Lung microvascular endothelial cell (primary cell): Measurements from ENCODE around the gene BPHL. TPM values are rescaled to one million over a fixed set of nuclear protein-coding genes. Genes with fewer than 3 reads are reported as not detected.
A peak's percentile ranks its signal among the peaks of the same experiment; 100 is the strongest.
"Not testable (repeated sequence)": the region's sequence is repeated elsewhere in the genome, so short reads cannot be mapped to it uniquely, and the experiment has no call there.

Experiments used
- DNase-seq, 2 donors: peaks; one replicate each; pipeline versions ENCODE4 v3.0.0 to v3.0.0-alpha.2; 2010; ENCODE audit warnings: low read depth in 2 of 2
- total RNA-seq: library from RNA; depleted of rRNA; stranded (reverse); fragments of >200 nt; gene quantifications from 2 replicates; pipeline ENCODE4 v1.2.1, GENCODE V29; 2014

BPHL gene
- total RNA-seq, 1 donor from 2014 or later = 7.9 TPM

GRCh38 chr6:3178666-3179065 lies 60.2 kb downstream of the BPHL start:
- not testable (repeated sequence) for DNase-seq

GRCh38 chr6:3179945-3180344 lies 61.4 kb downstream of the BPHL start:
- not testable (repeated sequence) for DNase-seq

DNA sequence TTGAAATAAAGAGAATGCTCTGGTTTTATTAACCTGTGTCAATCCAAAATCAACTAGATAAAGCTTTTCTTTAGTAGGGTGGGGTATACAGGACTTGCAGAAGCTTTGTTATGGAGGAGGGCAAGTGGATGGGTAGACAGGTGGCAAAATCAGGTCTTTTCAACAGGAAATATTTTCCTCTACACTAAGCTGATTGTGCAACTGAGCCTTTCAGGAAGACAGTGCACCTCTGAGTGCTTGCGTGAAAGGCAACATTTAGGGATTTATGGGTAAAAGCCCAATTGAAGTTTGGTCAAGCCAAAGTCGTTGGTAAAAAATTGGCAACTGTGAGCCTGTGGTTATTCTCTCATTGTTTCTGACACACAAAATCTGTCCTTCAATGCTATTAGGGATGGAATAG lies 62.6 kb downstream of the BPHL start:
- DNase-seq = no peak

DNA sequence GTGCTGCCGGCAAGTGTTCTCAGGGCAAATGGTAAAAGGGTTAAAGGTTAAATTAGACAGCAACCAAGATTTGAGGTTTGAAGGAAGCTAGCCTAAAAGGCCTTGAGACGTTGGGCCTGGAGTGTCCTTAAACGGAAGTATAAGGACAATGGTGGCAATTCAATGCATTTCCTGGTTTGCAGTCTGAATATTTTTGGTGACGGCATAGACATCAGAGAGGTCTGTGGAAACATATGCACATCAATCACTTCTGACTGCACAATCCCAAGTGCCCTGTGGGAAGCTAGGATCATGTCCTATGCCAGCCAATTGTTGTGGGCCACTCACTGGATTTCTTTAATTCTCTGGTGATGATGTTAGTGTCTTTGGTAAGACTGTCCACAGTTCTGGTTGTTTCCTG lies 64.6 kb downstream of the BPHL start:
- peak in 1 of 2 donors; percentile 72 for DNase-seq

DNA sequence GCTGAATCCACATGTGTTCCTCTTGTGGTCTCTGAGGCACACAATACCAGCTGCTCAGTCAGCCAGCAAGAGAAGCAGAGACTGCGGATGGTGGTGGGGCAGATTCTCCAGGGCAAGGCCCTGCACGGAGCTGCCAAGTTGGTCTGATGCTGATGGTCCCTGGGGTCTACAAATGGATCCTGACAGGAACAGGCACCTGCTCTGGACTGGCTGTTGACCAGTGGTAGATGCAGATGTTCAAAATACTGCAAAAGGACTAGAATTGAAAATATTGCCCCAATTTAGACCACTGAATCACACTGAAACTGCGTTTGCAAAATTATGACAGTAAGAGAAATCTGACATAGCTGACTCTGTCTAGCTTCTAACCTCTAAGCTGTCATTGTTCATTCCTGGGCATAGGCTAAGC lies 68.5 kb downstream of the BPHL start:
- DNase-seq = no peak

DNA sequence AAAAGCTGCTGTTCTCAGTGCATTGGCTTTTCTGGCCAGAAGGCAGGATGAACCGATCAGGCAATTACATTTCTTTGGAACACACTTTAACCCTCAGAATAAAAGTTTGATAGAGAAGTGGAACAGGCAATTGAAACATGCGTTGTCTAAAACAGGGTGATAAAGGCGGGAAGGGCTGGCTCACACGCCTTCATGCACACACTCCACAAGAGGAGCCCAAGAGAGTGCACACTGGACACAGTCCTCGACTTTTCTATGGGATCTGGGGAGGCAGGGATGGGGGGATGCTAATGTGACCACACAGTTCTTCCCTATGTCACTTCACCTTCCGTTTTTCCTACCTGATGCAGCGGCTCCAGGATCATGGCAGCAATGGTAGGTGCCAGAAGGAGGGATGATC lies 69.8 kb downstream of the BPHL start:
- DNase-seq = no peak

DNA sequence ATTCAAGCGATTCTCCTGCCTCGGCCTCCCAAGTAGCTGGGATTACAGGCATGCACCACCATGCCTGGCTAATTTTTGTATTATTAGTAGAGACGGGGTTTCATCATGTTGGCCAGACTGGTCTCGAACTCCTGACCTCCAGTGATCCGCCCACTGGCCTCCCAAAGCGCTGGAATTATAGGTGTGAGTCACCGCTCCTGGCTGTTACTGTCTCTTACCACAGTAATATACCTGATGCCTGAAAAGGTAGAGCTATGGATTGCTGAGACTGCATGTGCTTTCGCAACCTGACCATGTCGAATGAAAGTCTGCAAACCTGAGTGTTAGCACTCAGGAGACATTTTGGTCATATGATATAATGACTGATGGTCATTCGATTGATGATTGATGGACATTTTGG lies 70.7 kb downstream of the BPHL start:
- DNase-seq = not testable (repeated sequence)

DNA sequence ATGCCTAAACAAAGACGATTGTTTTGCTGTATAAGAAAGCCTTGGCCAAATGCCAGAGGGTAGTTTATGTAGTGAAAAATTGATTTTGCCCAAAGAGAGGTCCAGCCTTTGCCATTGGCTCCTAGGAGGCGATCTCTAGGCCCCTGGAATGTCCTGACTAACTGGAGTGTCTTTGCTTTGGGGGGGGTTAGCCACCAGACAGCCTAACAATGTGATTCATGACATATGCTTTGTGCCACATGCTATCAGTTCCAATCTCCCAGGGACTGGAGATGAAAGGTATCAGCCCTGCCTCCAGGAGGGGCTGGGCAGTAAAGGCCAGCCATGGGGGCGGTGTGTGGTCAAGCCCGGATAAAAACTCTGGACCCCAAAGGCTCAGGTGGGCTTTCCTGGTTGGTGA lies 71.5 kb downstream of the BPHL start:
- no peak for DNase-seq

DNA sequence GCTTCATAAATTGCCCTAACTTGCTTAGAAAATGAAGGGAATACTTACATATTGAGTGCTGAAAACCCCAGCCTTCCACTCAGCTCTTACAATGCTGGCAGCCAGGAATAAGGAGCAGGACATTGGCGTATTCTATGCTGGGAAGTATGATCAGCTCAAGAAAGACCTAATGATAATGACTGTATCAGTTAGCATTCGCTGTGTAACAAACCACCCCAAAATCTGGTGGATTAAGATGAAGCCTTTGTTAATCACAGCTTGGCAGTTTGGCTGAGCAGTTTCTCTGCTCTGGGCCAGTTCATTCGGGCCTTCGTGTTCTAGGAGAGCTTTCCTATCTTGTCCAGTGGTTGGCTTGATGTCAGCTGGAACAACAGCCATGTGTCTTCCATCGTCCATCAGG lies 72.3 kb downstream of the BPHL start:
- no peak for DNase-seq

DNA sequence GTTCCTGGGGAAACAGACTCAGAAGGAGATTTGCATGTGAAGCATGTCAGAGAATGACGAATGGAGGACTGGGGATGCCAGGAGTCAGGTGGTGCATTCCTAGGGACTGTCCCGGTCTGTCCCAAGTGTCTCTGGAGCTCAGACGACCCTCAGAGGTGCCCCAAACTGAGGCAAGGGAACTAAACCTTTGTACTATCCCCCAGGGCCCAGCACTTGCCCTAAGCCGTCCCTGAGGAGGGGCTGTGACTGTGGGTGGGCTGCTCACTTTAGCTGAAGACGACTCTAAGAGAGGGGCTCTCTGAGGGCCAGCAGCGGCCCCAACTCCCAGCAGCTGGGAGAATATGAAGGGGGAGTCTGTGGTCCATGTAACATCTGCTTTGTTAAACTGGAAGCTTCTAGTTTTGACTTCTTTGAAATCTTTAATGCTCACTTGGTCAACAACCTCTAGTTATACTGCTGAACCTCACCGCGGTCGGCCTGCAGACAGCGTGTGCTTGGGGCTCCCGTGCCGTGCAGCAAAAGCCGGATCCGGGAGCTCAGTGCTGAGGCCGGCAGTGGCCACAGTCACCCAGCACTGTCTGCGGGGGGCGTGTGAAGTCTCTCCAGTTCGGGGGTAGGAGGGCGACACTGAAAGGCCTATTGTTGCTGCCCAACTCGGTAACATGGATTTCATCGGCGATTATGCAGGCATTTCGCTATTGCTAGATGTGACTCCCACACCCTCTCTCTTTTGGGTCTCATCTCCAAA lies 74.8 kb downstream of the BPHL start:
- no peak for DNase-seq

- DNase-seq = peak; percentile 89 to 93
Measured at GRCh38 chr6:3194535-3195419, 76.3 kb downstream of the BPHL start.

DNA sequence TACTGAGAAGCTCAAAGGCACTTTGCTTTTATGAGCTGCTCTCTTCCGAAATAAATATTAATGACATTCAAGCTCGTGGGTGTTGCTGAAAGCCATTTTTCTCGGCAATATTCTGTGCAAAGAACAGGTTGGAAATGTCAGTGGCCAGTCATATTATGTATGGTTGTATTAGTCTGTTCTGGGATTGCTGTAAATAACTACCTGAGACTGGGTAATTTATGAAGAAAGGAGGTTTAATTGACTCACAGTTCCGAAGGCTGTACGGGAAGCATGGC lies 76.8 kb downstream of the BPHL start:
- DNase-seq = no peak

DNA sequence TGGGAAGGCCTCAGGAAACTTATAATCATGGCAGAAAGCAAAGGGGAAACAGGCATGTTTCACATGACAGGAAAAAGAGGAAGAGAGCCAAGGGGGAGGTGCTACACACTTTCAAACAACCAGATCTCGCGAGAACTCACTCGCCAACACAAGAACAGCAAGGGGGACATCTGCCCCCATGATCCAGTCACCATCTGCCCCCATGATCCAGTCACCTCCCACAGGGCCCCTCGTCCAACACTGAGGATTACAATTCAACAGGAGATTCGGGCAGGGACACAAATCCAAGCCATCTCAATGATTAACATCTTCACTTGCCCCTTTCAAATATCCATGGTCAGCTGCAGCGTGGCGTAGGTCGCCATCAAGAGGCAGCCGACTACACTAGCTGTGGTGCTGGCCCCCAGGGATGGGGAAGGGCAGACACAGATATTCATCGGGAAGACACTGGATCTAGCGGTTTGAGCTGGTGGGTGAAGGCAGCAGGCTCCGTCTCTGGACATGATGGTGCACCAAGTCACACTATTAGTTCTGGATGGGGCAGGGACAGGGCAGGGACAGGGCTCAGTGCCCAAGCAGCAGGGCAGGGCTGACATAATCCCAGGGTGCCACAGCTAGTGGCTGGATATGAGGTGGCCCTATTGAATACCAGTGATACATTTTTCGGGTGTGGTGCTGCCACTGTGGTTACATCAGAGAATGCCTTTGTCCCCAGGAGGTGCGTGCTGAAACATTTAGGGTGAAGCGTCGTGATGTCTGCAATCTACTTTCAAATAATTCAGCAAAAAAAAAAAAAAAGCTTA lies 77.4 kb downstream of the BPHL start:
- DNase-seq = peak; percentile 44 to 68

- no peak for DNase-seq
Measured at GRCh38 chr6:3196770-3197169, 78.3 kb downstream of the BPHL start.

DNA sequence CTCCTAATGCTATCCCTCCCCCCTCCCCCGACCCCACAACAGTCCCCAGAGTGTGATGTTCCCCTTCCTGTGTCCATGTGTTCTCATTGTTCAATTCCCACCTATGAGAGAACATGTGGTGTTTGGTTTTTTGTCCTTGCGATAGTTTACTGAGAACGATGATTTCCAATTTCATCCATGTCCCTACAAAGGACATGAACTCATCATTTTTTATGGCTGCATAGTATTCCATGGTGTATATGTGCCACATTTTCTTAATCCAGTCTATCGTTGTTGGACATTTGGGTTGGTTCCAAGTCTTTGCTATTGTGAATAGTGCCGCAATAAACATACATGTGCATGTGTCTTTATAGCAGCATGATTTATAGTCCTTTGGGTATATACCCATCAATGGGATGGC lies 79.2 kb downstream of the BPHL start:
- not testable (repeated sequence) for DNase-seq

- no peak for DNase-seq
Measured at GRCh38 chr6:3199382-3199781, 80.9 kb downstream of the BPHL start.

DNA sequence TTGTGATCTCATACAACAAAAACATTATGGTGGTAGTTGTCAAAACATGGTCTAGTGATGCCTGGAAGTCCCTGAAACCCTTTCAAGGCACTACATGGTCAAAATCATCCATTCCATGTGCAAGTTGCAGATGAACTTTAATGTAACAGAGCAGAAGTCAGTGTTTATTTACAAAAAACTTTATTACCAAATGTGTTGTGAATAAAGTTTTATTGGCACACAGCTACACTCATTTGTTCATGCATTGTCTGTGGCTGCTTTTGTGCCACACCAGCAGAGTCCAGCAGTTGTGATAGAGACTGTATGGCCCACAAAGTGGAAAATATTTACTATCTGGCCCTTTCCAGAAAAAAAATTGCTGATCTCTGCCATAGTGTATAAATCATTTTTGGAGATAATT lies 82.2 kb downstream of the BPHL start:
- DNase-seq = no peak

GRCh38 chr6:3201388-3201787 lies 82.9 kb downstream of the BPHL start:
- no peak for DNase-seq
